NCI-H187 treated with DMSO at 0.1 percent for 48 hours (cell line): ENCODE measurements around the gene DTNA.
A peak's percentile ranks its signal among the peaks of the same experiment; 100 is the strongest.

Experiments
- DNase-seq: peaks from one replicate; lab custom pipeline; 2025; lab: John Stamatoyannopoulos, UW

DTNA gene

GRCh38 chr18:34772887-34773286 lies 62.8 kb downstream of the DTNA start:
- DNase-seq, result no peak

- DNase-seq, result no peak
Measured at GRCh38 chr18:34773378-34773777, 63.3 kb downstream of the DTNA start.

- DNase-seq, result no peak
Measured at GRCh38 chr18:34773961-34774766, 64.1 kb downstream of the DTNA start.

- no peak for DNase-seq
Measured at GRCh38 chr18:34775461-34775860, 65.4 kb downstream of the DTNA start.

GRCh38 chr18:34779112-34779511 lies 69.0 kb downstream of the DTNA start:
- DNase-seq, result no peak

GRCh38 chr18:34780856-34781255 lies 70.8 kb downstream of the DTNA start:
- DNase-seq, result no peak

- DNase-seq, result no peak
Measured at GRCh38 chr18:34783501-34783900, 73.4 kb downstream of the DTNA start.

GRCh38 chr18:34786162-34786741 lies 76.2 kb downstream of the DTNA start:
- DNase-seq, result no peak

- peak; percentile 27 for DNase-seq
Measured at GRCh38 chr18:34787931-34788532, 77.9 kb downstream of the DTNA start.

- DNase-seq, result no peak
Measured at GRCh38 chr18:34789768-34790344, 79.8 kb downstream of the DTNA start.

- no peak for DNase-seq
Measured at GRCh38 chr18:34794348-34794747, 84.2 kb downstream of the DTNA start.

- no peak for DNase-seq
Measured at GRCh38 chr18:34795070-34795732, 85.1 kb downstream of the DTNA start.

GRCh38 chr18:34796035-34796657 lies 86.0 kb downstream of the DTNA start:
- no peak for DNase-seq

- DNase-seq, result no peak
Measured at GRCh38 chr18:34799291-34799690, 89.2 kb downstream of the DTNA start.

- DNase-seq, result no peak
Measured at GRCh38 chr18:34800381-34800780, 90.3 kb downstream of the DTNA start.

GRCh38 chr18:34801774-34802173 lies 91.7 kb downstream of the DTNA start:
- DNase-seq, result no peak

GRCh38 chr18:34802959-34803358 lies 92.9 kb downstream of the DTNA start:
- no peak for DNase-seq

GRCh38 chr18:34803877-34804400 lies 93.8 kb downstream of the DTNA start:
- no peak for DNase-seq

- no peak for DNase-seq
Measured at GRCh38 chr18:34805103-34805877, 95.2 kb downstream of the DTNA start.

GRCh38 chr18:34805878-34806351 lies 95.8 kb downstream of the DTNA start:
- no peak for DNase-seq

GRCh38 chr18:34806527-34806926 lies 96.4 kb downstream of the DTNA start:
- no peak for DNase-seq
